ENCODE results near the gene COX8C. TPM values are rescaled to one million over a fixed set of nuclear protein-coding genes. Genes with fewer than 3 reads are reported as not detected.

Gene COX8C
- total RNA-seq, 1 donor from 2014 or later: not detected

DNA sequence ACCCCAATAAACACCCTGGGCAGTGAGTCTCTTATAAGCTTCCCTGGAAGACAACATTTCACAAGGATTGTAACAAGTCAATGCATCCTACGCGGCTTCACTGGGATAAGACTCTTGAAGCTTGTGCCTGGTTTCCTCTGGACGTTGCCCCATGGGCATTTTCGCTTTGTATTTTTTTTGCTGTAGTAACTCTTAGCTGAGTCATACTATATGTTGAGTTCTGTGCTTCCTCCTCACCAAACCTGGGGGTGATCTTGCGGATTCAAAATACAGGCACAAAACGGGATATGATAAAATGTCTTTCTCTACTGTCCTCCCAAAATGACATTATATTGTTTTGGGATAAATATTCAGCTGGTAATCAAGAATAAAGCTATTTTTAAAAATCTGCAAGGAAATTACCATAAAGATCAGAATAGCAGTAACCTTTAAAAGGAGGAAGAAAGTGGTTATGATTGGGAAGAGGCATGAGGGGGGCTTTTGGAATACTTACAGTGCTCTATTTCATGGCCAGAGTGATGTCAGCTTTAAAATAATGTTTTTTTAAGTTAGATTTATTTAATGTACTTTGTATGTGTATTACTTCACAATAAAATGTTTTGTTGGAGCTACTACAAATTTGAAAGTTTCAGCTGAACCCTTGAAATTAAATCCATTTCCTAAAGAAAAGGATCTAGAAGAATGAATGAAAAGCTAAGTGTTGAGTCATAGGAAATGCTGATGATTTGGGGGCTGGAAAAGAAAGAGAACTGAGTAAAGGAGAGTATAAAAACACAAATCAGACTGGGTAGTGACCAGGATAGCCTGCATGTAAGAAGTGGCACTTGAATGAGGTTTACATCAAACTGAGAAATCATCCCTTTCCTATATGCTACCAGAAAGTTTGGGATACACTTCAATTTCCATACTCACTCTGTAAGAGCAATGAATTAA is 28.8 kb upstream of the COX8C start:
- TF ChIP-seq, protein P1, sequence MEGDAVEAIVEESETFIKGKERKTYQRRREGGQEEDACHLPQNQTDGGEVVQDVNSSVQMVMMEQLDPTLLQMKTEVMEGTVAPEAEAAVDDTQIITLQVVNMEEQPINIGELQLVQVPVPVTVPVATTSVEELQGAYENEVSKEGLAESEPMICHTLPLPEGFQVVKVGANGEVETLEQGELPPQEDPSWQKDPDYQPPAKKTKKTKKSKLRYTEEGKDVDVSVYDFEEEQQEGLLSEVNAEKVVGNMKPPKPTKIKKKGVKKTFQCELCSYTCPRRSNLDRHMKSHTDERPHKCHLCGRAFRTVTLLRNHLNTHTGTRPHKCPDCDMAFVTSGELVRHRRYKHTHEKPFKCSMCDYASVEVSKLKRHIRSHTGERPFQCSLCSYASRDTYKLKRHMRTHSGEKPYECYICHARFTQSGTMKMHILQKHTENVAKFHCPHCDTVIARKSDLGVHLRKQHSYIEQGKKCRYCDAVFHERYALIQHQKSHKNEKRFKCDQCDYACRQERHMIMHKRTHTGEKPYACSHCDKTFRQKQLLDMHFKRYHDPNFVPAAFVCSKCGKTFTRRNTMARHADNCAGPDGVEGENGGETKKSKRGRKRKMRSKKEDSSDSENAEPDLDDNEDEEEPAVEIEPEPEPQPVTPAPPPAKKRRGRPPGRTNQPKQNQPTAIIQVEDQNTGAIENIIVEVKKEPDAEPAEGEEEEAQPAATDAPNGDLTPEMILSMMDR (IDR thresholded peaks at IDR 0.05; ENCODE audit: unreplicated experiment): no peak
- Mint-ChIP-seq H3K9me3 (ENCODE audit: low read depth) (peaks cover 4% of the 10 kb centered on the region), H3K4me1 (ENCODE audit: low read depth) (peaks cover 9% of the 10 kb centered on the region), H3K36me3 (ENCODE audit: insufficient read depth) (peaks cover 7% of the 10 kb centered on the region), H3K27ac (peak overlapping the region; percentile 37), H3K27me3 (no peaks in the 10 kb centered on the region), H3K4me3 (ENCODE audit: low read depth) (no peak overlapping the region)
- DNase-seq (ENCODE audit: low spot score, unreplicated experiment): no peak

DNA sequence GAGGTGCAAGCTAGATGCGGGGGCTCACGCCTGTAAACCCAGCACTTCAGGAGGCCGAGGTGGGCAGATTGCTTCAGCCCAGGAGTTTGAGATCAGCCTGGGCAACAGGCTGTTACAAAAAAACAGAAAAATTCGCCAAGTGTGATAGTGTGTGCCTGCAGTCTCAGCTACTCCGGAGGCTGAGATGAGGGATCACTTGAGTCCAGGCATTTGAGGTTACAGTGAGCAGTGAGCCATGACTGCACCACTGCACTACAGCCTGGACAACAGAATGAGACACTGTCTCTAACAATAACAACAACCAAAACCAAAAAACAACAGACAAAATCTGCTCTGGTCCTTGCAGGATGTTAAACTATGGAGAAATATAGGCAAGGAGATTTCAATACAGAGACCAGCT is 28.1 kb upstream of the COX8C start:
- Mint-ChIP-seq H3K9me3 (ENCODE audit: low read depth) (peaks cover 4% of the 10 kb centered on the region), H3K4me1 (ENCODE audit: low read depth) (peaks cover 9% of the 10 kb centered on the region), H3K27ac (peak overlapping the region; percentile 9), H3K36me3 (ENCODE audit: insufficient read depth) (peaks cover 7% of the 10 kb centered on the region), H3K4me3 (ENCODE audit: low read depth) (no peak overlapping the region), H3K27me3 (no peaks in the 10 kb centered on the region)
- no peak for DNase-seq (ENCODE audit: low spot score, unreplicated experiment)
- TF ChIP-seq, protein P1 (IDR thresholded peaks at IDR 0.05; ENCODE audit: unreplicated experiment): no peak

DNA sequence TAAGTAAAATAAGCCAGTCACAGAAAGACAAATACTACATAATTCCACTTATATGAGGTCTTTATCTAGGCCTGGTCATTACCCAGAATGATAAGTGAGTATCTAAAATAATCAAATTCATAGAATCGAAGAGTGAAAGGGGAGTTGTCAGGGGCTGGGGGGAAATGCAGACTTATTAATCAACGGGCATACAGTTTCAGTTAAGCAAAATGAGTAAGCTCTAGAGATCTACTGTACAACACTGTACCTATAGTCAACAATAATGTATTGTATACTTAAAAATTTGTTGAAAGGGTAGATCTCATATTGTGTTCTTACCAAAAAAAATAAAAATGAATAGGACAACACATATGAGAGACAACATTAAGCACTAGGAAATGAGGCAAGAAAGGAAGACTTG is 27.5 kb upstream of the COX8C start:
- peaks cover 7% of the 10 kb centered on the region for H3K36me3 Mint-ChIP-seq (ENCODE audit: insufficient read depth)
- no peak for DNase-seq (ENCODE audit: low spot score, unreplicated experiment)
- no peak overlapping the region for H3K27ac Mint-ChIP-seq
- H3K27me3 Mint-ChIP-seq: no peaks in the 10 kb centered on the region
- peaks cover 9% of the 10 kb centered on the region for H3K4me1 Mint-ChIP-seq (ENCODE audit: low read depth)
- H3K4me3 Mint-ChIP-seq (ENCODE audit: low read depth): no peak overlapping the region
- TF ChIP-seq, protein P1 (IDR thresholded peaks at IDR 0.05; ENCODE audit: unreplicated experiment): no peak
- peaks cover 4% of the 10 kb centered on the region for H3K9me3 Mint-ChIP-seq (ENCODE audit: low read depth)

DNA sequence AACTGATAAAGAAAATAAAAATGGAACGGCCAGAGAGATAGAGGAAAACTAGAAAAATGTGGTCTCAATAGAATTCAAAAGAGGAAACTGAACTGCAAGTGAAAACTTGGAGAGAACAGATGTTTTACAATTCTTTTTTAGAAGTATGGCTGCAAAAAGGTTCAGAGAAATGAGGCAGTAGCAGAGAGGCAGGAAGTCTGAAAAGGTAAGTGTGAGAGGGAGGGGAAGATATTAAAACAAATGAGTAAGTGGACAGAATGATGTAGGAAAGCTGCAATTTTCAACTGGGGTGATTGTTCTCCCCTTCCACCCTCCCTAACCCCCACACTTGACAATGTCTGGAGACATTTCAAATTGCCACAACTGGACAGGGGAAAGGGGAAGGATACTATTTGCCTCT is 27.0 kb upstream of the COX8C start:
- Mint-ChIP-seq H3K36me3 (ENCODE audit: insufficient read depth) (peaks cover 11% of the 10 kb centered on the region), H3K4me3 (ENCODE audit: low read depth) (no peak overlapping the region), H3K27me3 (no peaks in the 10 kb centered on the region), H3K9me3 (ENCODE audit: low read depth) (peaks cover 4% of the 10 kb centered on the region), H3K4me1 (ENCODE audit: low read depth) (peaks cover 9% of the 10 kb centered on the region), H3K27ac (peak overlapping the region; percentile 9)
- TF ChIP-seq, protein P1 (IDR thresholded peaks at IDR 0.05; ENCODE audit: unreplicated experiment): no peak
- DNase-seq (ENCODE audit: low spot score, unreplicated experiment): no peak

DNA sequence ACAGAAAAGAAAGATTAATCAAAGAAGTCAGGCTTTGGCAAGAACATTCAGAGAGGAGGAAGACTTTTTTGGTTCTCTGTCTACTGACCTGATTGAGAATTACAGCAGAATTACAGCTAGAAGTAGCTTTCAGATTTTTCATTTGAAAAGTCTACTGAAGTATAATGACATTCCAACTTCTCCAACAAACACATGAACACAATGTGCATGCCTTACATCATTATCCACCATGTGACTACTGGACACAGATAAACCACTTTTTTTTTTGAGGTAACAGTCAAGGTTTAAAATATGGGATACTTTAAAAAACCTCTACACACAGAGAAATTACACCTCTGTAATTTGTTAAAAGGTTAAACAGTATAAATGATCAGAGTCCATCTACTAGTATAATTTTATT is 26.5 kb upstream of the COX8C start:
- TF ChIP-seq, protein P1 (IDR thresholded peaks at IDR 0.05; ENCODE audit: unreplicated experiment): no peak
- Mint-ChIP-seq H3K36me3 (ENCODE audit: insufficient read depth) (peaks cover 11% of the 10 kb centered on the region), H3K9me3 (ENCODE audit: low read depth) (peaks cover 4% of the 10 kb centered on the region), H3K27me3 (no peaks in the 10 kb centered on the region), H3K27ac (no peak overlapping the region), H3K4me3 (ENCODE audit: low read depth) (no peak overlapping the region), H3K4me1 (ENCODE audit: low read depth) (peaks cover 9% of the 10 kb centered on the region)
- DNase-seq (ENCODE audit: low spot score, unreplicated experiment): no peak

Data from progenitor cell of endocrine pancreas (in vitro differentiated cells).